ENCODE results near the gene NCOA3.

NCOA3 gene

DNA sequence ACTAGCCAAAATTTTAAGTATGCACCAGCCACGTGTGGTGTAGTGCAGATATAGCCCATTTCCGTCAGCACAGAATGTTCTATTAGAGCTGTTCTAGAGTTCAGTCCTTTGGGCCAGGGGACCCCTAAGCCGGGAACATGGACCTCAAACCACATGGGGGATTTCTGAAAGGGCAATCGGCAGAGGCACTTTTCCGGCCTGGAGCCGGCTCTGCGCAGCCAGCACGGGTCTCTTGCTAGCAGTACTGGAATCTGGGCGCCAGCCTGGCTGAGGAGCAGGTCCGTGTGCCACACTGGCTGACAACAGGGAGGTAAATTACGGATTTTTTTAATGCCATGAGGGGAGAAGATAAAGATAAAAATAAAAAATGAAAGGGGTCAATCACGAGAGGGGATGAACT, 163.1 kb downstream of the NCOA3 start:
- Mint-ChIP-seq H3K36me3 (ENCODE audit: insufficient read depth) (peaks cover 14% of the 10 kb centered on the region), H3K27me3 (no peaks in the 10 kb centered on the region), H3K9me3 (no peaks in the 10 kb centered on the region), H3K27ac (no peak overlapping the region), H3K4me3 (no peak overlapping the region), H3K4me1 (ENCODE audit: low read depth in 2 of 2) (peaks cover 3 to 8% of the 10 kb centered on the region in 2 donors)
- DNase-seq (no peak), ATAC-seq (replicated peaks) (no peak)

DNA sequence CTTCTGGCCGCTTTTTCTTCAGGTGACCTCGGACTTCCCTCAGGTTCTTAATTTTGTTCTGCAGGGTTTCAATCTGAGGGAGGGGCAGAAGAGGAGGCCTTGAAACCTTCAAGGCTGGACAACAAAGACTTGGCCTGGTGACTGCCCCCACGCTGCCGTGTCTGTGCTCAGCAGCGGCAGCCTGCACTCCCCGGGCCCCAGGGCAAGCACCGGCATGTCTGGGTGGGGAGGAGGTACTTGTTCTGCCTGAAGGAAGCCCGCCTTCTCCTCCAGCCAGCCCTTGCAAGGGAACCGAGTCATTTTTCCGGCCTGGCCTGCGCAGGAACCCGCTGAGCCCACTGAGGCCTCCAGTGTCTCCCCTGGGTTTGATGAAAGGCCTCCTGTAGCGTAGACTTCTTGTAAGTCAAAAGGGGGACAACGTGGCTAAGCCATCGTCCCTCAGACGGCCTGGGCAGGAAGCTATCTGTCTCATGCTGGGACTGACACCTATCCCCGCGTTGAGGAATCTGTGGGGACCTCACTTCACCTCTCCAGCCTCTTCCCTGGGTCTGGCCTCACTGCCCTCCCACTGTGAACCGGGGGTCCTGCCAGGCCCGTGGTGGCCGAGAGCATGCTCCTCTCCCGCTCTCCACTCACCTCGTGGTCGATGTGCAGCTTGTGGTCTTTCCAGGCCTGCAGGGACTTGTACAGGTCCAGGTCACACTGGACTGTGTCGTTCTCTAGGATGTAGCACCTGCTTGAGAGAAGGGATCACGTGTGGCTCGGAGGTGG, 163.7 kb downstream of the NCOA3 start:
- Mint-ChIP-seq H3K9me3 (no peaks in the 10 kb centered on the region), H3K4me3 (no peak overlapping the region), H3K27me3 (no peaks in the 10 kb centered on the region), H3K27ac (no peak overlapping the region), H3K36me3 (ENCODE audit: insufficient read depth) (peaks cover 14% of the 10 kb centered on the region), H3K4me1 (ENCODE audit: low read depth in 2 of 2) (peaks cover 3 to 8% of the 10 kb centered on the region in 2 donors)
- DNase-seq = no peak
- ATAC-seq (replicated peaks) = no peak

DNA sequence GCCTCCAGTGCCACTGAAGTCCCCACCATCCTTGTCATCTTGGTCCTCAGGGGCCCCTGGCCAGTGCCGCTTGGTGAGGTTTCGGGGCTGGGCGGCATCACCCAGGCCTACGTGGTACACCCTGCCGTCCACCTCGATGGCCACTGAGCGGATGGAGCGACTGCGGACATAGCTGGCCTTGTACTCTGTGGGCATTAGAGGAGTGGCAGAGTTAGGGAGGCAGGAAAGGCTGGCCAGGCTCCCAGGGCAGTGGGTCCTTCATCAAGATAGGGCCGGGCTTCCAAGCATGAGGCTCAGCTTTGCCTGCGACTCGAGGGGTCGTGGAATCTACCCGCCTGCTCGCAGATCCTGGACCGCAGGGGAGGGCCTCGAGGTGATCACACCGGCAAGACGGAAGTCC, 164.6 kb downstream of the NCOA3 start:
- peaks cover 3 to 8% of the 10 kb centered on the region in 2 donors for H3K4me1 Mint-ChIP-seq (ENCODE audit: low read depth in 2 of 2)
- no peaks in the 10 kb centered on the region for H3K27me3 Mint-ChIP-seq
- H3K9me3 Mint-ChIP-seq = no peaks in the 10 kb centered on the region
- ATAC-seq (replicated peaks) (no peak), DNase-seq (no peak)
- no peak overlapping the region for H3K27ac Mint-ChIP-seq
- H3K4me3 Mint-ChIP-seq = no peak overlapping the region
- H3K36me3 Mint-ChIP-seq (ENCODE audit: insufficient read depth) = peaks cover 13% of the 10 kb centered on the region

DNA sequence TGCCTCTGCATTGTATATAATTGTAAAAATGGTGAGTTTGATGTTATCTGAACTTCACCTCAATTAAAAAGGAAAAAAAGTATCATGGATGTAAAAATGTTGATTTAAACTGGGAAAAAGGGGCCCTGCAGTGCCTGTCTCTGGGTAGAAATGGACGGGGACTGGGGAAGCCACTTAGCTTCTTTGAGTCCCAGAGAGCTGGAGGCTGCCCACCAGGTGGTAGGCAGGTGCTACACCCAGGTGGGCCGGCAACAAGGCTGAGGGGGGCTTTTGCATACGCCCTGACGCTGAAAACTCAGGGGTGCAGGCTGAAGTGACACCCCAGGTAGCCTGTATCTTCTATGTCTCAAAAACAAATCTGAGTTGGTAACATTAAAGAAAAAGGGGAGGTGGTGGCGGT, 165.4 kb downstream of the NCOA3 start:
- peak overlapping the region in 1 of 2 donors; percentile 54 for H3K27ac Mint-ChIP-seq
- peaks cover 13% of the 10 kb centered on the region for H3K36me3 Mint-ChIP-seq (ENCODE audit: insufficient read depth)

GRCh38 chr20:47667531-47668312, 166.0 kb downstream of the NCOA3 start:
- peaks cover 3 to 8% of the 10 kb centered on the region in 2 donors for H3K4me1 Mint-ChIP-seq (ENCODE audit: low read depth in 2 of 2)
- no peak overlapping the region for H3K27ac Mint-ChIP-seq
- no peak overlapping the region for H3K4me3 Mint-ChIP-seq

More for the DNA sequence above, 165.4 kb downstream of the NCOA3 start:
- peaks cover 3 to 8% of the 10 kb centered on the region in 2 donors for H3K4me1 Mint-ChIP-seq (ENCODE audit: low read depth in 2 of 2)
- H3K4me3 Mint-ChIP-seq = no peak overlapping the region
- DNase-seq (no peak), ATAC-seq (replicated peaks) (no peak)
- no peaks in the 10 kb centered on the region for H3K27me3 Mint-ChIP-seq
- no peaks in the 10 kb centered on the region for H3K9me3 Mint-ChIP-seq

GRCh38 chr20:47668313-47669151, 166.8 kb downstream of the NCOA3 start:
- DNase-seq = no peak
- H3K4me3 Mint-ChIP-seq = no peak overlapping the region
- ATAC-seq (replicated peaks) = no peak
- H3K36me3 Mint-ChIP-seq (ENCODE audit: insufficient read depth) = peaks cover 12% of the 10 kb centered on the region
- peaks cover 2 to 6% of the 10 kb centered on the region in 2 donors for H3K4me1 Mint-ChIP-seq (ENCODE audit: low read depth in 2 of 2)
- H3K27ac Mint-ChIP-seq = no peak overlapping the region
- no peaks in the 10 kb centered on the region for H3K27me3 Mint-ChIP-seq
- no peaks in the 10 kb centered on the region for H3K9me3 Mint-ChIP-seq

More at GRCh38 chr20:47667531-47668312, 166.0 kb downstream of the NCOA3 start:
- DNase-seq (no peak), ATAC-seq (replicated peaks) (no peak)
- Mint-ChIP-seq H3K27me3 (no peaks in the 10 kb centered on the region), H3K9me3 (no peaks in the 10 kb centered on the region), H3K36me3 (ENCODE audit: insufficient read depth) (peaks cover 13% of the 10 kb centered on the region)

GRCh38 chr20:47669152-47669425, 167.4 kb downstream of the NCOA3 start:
- H3K4me1 Mint-ChIP-seq (ENCODE audit: low read depth in 2 of 2) = peaks cover 0 to under 1% of the 10 kb centered on the region in 2 donors
- H3K27ac Mint-ChIP-seq = no peak overlapping the region
- H3K9me3 Mint-ChIP-seq = no peaks in the 10 kb centered on the region
- H3K27me3 Mint-ChIP-seq = no peaks in the 10 kb centered on the region
- DNase-seq = no peak
- H3K36me3 Mint-ChIP-seq (ENCODE audit: insufficient read depth) = peaks cover 8% of the 10 kb centered on the region
- H3K4me3 Mint-ChIP-seq = no peak overlapping the region
- no peak for ATAC-seq (replicated peaks)

DNA sequence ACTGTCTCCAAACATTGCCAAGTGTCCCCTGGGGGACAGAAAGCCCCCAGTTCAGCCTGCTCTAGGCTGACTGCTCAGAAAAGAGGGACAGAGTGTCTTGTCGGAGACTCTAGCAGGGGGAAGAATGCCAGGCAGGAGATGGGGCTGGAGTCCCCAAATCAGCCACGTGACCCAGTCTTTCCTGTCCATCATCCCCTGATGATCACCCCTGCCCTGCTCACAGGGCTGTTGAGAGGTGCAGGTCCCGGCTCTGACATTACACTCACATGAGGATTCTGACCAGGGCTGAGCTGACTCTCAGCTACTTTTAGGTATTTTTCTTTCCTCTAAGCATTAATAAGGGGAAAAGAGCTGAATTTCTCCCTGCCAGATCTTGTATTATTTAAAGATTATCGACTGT, 167.8 kb downstream of the NCOA3 start:
- Mint-ChIP-seq H3K9me3 (no peaks in the 10 kb centered on the region), H3K4me3 (no peak overlapping the region), H3K27ac (no peak overlapping the region), H3K36me3 (ENCODE audit: insufficient read depth) (peaks cover 8% of the 10 kb centered on the region), H3K27me3 (no peaks in the 10 kb centered on the region), H3K4me1 (ENCODE audit: low read depth in 2 of 2) (no peaks in the 10 kb centered on the region)
- ATAC-seq (replicated peaks) = no peak
- no peak for DNase-seq

GRCh38 chr20:47669927-47670890, 168.5 kb downstream of the NCOA3 start:
- Mint-ChIP-seq H3K4me3 (no peak overlapping the region), H3K36me3 (ENCODE audit: insufficient read depth) (peaks cover 8% of the 10 kb centered on the region), H3K4me1 (ENCODE audit: low read depth in 2 of 2) (no peaks in the 10 kb centered on the region), H3K9me3 (no peaks in the 10 kb centered on the region), H3K27ac (no peak overlapping the region), H3K27me3 (no peaks in the 10 kb centered on the region)
- DNase-seq (no peak), ATAC-seq (replicated peaks) (no peak)

GRCh38 chr20:47670913-47671312, 169.2 kb downstream of the NCOA3 start:
- H3K36me3 Mint-ChIP-seq (ENCODE audit: insufficient read depth) = peaks cover 8% of the 10 kb centered on the region
- ATAC-seq (replicated peaks) (no peak), DNase-seq (no peak)
- no peaks in the 10 kb centered on the region for H3K27me3 Mint-ChIP-seq
- no peak overlapping the region for H3K4me3 Mint-ChIP-seq
- no peaks in the 10 kb centered on the region for H3K4me1 Mint-ChIP-seq (ENCODE audit: low read depth in 2 of 2)
- no peak overlapping the region for H3K27ac Mint-ChIP-seq
- no peaks in the 10 kb centered on the region for H3K9me3 Mint-ChIP-seq

DNA sequence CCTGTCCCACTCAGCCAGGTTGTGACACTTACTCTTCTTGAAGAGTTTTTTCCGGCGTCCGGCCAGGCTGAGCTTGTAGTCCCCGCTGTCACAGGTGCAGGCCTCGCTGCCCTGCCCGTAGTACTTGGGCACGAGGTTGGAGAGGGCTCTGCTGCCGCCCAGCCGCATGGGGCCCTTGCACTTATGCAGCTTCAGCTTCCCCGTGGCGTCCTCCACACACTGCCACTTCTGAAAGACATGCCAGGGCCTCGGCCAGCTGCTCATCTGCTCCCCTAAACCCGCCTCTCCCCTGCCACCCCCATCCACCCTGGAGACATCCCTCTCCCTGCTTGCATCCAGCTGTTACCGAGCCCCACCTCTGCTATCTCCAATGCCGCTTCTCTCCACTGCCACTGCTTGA, 170.5 kb downstream of the NCOA3 start:
- Mint-ChIP-seq H3K4me1 (ENCODE audit: low read depth in 2 of 2) (no peaks in the 10 kb centered on the region), H3K27me3 (no peaks in the 10 kb centered on the region)

DNA sequence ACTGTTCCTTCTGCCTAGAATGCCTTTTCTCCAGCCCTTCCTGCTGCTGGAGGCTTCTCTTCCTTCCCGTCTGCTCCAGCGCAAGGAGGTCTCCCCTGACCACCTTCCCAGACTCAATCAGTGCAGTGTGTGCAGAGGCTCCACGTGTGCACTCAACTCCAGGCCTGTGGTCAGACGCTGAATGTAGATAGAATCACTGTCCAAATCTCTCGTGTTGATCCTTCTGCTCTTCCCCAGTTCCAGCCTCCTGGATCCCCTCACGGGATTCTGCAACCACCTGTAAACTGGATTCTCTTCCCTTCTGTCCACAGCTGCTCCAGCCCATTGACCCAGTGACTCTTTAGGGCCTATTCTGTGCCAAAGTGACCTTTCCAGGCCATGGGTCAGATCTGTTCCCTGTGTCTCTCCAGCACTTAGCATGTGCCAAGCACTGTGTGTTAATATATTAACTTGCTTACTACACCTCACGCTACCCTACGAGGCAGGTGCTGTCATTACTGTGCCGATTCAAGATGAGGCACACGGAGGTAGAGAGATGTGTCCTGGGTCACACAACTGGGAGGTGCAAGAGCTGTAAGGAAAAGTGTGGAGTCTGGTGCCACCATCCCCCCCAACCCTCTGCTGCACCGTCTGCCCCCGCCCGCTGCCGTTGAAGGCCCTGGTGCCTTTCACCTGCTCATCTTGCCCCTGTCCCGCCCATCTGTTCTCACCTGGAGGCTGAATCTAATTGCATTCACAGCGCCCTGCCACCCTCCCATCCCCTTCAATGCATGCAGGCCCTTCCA, 171.4 kb downstream of the NCOA3 start:
- Mint-ChIP-seq H3K36me3 (ENCODE audit: insufficient read depth) (peaks cover 7% of the 10 kb centered on the region), H3K4me1 (ENCODE audit: low read depth in 2 of 2) (peaks cover 0 to 2% of the 10 kb centered on the region in 2 donors), H3K27ac (no peak overlapping the region), H3K4me3 (no peak overlapping the region), H3K27me3 (peaks cover 0 to 4% of the 10 kb centered on the region in 2 donors), H3K9me3 (no peaks in the 10 kb centered on the region)
- DNase-seq = no peak
- no peak for ATAC-seq (replicated peaks)

More for the DNA sequence above, 170.5 kb downstream of the NCOA3 start:
- Mint-ChIP-seq H3K36me3 (ENCODE audit: insufficient read depth) (peaks cover 8% of the 10 kb centered on the region), H3K9me3 (no peaks in the 10 kb centered on the region), H3K4me3 (no peak overlapping the region), H3K27ac (no peak overlapping the region)
- no peak for ATAC-seq (replicated peaks)
- no peak for DNase-seq
